B cell (primary cell): ENCODE results near the gene PPP1R13B. TPM values are rescaled to one million over a fixed set of nuclear protein-coding genes. Genes with fewer than 3 reads are reported as not detected.

Source experiments
- ATAC-seq: fragments of 200-7000 bp; cut with Tn5 transposase; one replicate; pipeline ENCODE4 v1.10.0; 2021; ENCODE audit warnings: low read depth, mild to moderate bottlenecking, moderate number of reproducible peaks, moderate library complexity
- CTCF ChIA-PET: fragments of 350-600 bp; sonication (Branson Sonifier 250); formaldehyde crosslinking; loops from one replicate; lab custom pipeline; 2021; ENCODE audit warnings: antibody characterized with exemption, inconsistent platforms; lab: Charles Lee
- POLR2A ChIA-PET: fragments of 350-600 bp; sonication (Branson Sonifier 250); formaldehyde crosslinking; loops from one replicate; lab custom pipeline; 2021; ENCODE audit warnings: antibody characterized with exemption; lab: Charles Lee
- DNase-seq: peaks from one replicate; pipeline ENCODE4 v3.0.0; 2013
- H2AFZ ChIP-seq: 2 replicates; pipeline ENCODE4 v1.6.1; 2012; ENCODE audit warnings: mild to moderate bottlenecking, low read depth, low read length; ENCODE audit not compliant: insufficient read depth, poor library complexity, severe bottlenecking
- H3K27ac ChIP-seq, 2 donors: 1 replicate in 1 of 2; 2 replicates in 1 of 2; pipeline ENCODE4 v1.5.1; 2012 to 2013; ENCODE audit warnings: low read length in 2 of 2, mild to moderate bottlenecking in 2 of 2, moderate library complexity in 1 of 2
- H3K27me3 ChIP-seq, 4 experiments: fragments of 200-600 bp in 1 of 4; sonication (generic) in 1 of 4; replicated peaks in 1 of 4; 1 replicate in 2 of 4; 2 replicates in 2 of 4; pipeline versions ENCODE4 v1.6.1 to v1.7.0; 2013 to 2016; ENCODE audit warnings: low read length in 3 of 4, mild to moderate bottlenecking in 2 of 4, mixed read lengths in 1 of 4, moderate library complexity in 1 of 4; ENCODE audit not compliant: insufficient read depth in 4 of 4, control insufficient read depth in 3 of 4; ENCODE audit errors: control extremely low read depth in 1 of 4
- H3K36me3 ChIP-seq, 2 experiments: replicated peaks in 1 of 2; 1 replicate in 1 of 2; 2 replicates in 1 of 2; pipeline versions ENCODE4 v1.6.1 to v1.7.1; 2013; ENCODE audit warnings: low read length in 1 of 2; ENCODE audit not compliant: insufficient read depth in 2 of 2, control insufficient read depth in 1 of 2; ENCODE audit errors: control extremely low read depth in 1 of 2, extremely low read depth in 1 of 2
- H3K4me1 ChIP-seq, 2 donors: fragments of 200-600 bp in 1 of 2; sonication (generic) in 1 of 2; 1 replicate in 1 of 2; 2 replicates in 1 of 2; pipeline versions ENCODE4 v1.5.1 to v1.6.1; 2013 to 2017; ENCODE audit warnings: low read length in 2 of 2; ENCODE audit not compliant: control insufficient read depth in 2 of 2, insufficient read depth in 2 of 2
- H3K4me2 ChIP-seq: replicated peaks from 2 replicates; pipeline ENCODE3; 2012; ENCODE audit warnings: mild to moderate bottlenecking, low read depth, low read length; ENCODE audit not compliant: poor library complexity, severe bottlenecking
- H3K4me3 ChIP-seq, 5 experiments: fragments of 200-600 bp in 1 of 5; sonication (generic) in 1 of 5; 1 replicate in 3 of 5; 2 replicates in 2 of 5; pipeline versions ENCODE4 v1.5.1 to v1.7.0; 2011 to 2016; ENCODE audit warnings: low read length in 4 of 5, mild to moderate bottlenecking in 4 of 5, low read depth in 2 of 5, control low read depth in 1 of 5, moderate library complexity in 1 of 5; ENCODE audit not compliant: insufficient read depth in 1 of 5; ENCODE audit errors: control extremely low read depth in 1 of 5, extremely low read depth in 1 of 5
- H3K79me2 ChIP-seq: fragments of 200-600 bp; sonication (generic); one replicate; pipeline ENCODE4 v1.6.0; 2016; ENCODE audit warnings: low read length; ENCODE audit not compliant: control insufficient read depth, insufficient read depth
- H3K9ac ChIP-seq: fragments of 200-600 bp; sonication (generic); 2 replicates; pipeline ENCODE4 v1.6.1; 2017; ENCODE audit warnings: mild to moderate bottlenecking, low read length, moderate library complexity
- H3K9me3 ChIP-seq, 3 donors: one replicate each; pipeline versions ENCODE4 v1.6.1 to v1.7.1; 2013; ENCODE audit warnings: low read length in 2 of 3; ENCODE audit not compliant: control insufficient read depth in 2 of 3, insufficient read depth in 1 of 3; ENCODE audit errors: control extremely low read depth in 1 of 3
- H4K20me1 ChIP-seq: 2 replicates; pipeline ENCODE4 v1.6.0; 2012; ENCODE audit warnings: mild to moderate bottlenecking, low read length; ENCODE audit not compliant: insufficient read depth, control insufficient read depth, poor library complexity, severe bottlenecking
- H3K27ac Mint-ChIP-seq: one replicate; pipeline ENCODE4 v1.8.0; 2021; ENCODE audit warnings: mixed read lengths
- H3K27me3 Mint-ChIP-seq: one replicate; pipeline ENCODE4 v1.8.0; 2021; ENCODE audit warnings: mixed read lengths
- H3K4me1 Mint-ChIP-seq: one replicate; pipeline ENCODE4 v1.8.0; 2021; ENCODE audit warnings: mixed read lengths
- H3K4me3 Mint-ChIP-seq: one replicate; pipeline ENCODE4 v1.8.0; 2021; ENCODE audit warnings: mixed read lengths
- H3K9me3 Mint-ChIP-seq: one replicate; pipeline ENCODE4 v1.8.0; 2022; ENCODE audit warnings: mixed read lengths; ENCODE audit not compliant: insufficient read depth
- EZH2 ChIP-seq: IDR thresholded peaks from 2 replicates; pipeline ENCODE4 v1.6.1; 2012; ENCODE audit warnings: borderline replicate concordance, low read depth, mild to moderate bottlenecking, moderate library complexity, low read length; ENCODE audit not compliant: insufficient read depth, poor library complexity, severe bottlenecking
- WGBS: methylation state at CpG from one replicate; pipeline ENCODE4 v1.1.5; 2013; ENCODE audit warnings: missing lambda C conversion rate; ENCODE audit not compliant: insufficient coverage; 5-methylcytosine and 5-hydroxymethylcytosine counted together
- intact Hi-C: fragments of 100-400 bp; cut with micrococcal nuclease; formaldehyde crosslinking; loops from one replicate; pipeline ENCODE4 v1.10.0; 2022
- polyA plus RNA-seq: library from polyadenylated mRNA; depleted of rRNA; stranded (reverse); fragments of >200 nt; gene quantifications from 2 replicates; pipeline ENCODE4 v1.2.3, GENCODE V29; 2012
- total RNA-seq, 2 donors: library from RNA; stranded (reverse); fragments of 120-200 nt in 1 of 2; gene quantifications; 1 replicate in 1 of 2; 2 replicates in 1 of 2; pipeline versions ENCODE4 v1.2.3 to v1.2.4, GENCODE V29; 2013 to 2022
- TF ChIP-seq, protein P1 (sequence below): fragments of 200-600 bp; IDR thresholded peaks from one replicate; pipeline ENCODE4 v1.8.0; 2022; ENCODE audit warnings: antibody characterized with exemption, mild to moderate bottlenecking

Gene PPP1R13B
- total and polyA plus RNA-seq, 2 donors (not counting 1 experiment from before 2014, with no cell fraction given): 10.1 to 27.7 TPM

DNA sequence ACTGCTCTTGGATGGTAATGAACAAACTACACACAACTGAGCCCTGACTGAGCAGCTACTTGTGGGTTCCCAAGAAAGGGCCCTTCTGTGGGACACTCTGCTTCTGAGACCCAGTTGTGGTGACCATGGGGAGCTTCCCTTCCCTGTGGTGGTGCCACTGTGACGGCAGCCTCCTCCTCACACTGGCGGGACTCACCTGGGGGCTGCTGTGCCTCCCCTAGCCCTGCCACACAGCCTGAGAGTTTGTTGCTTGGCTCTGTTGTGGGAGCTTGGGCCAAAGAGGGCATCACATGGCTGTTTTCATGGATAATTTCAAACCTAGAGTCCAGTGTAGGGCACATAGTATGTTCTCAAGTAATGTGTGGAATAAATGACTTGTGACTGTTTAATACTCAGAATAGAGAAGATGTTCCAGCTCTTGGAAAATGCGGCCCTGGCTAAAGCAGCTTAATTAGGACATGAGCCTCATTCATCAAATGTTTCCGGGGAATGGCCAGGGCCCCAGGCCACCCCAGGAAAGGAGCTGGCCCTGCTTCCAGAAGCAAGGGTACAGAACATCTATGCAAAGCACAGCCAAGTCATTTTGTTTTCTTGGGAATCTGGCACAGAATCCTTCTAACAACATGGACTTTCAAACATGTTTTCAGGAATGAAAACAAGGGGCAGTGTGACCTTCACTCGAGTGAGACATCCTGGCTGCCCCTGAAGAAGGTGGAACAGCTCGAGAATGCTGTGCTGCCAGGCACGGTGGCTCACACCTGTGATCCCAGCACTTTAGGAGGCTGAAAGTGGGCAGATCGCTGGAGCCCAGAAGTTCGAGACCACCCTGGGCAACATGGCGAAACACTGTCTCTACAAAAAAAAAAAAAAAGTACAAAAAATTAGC lies 110.6 kb downstream of the PPP1R13B start:
- Histone ChIP-seq H4K20me1 (no peaks in the 10 kb centered on the region), H3K9ac (no peak overlapping the region), H3K4me1 (no peaks in the 10 kb centered on the region), H3K4me2 (no peak overlapping the region), H3K79me2 (no peaks in the 10 kb centered on the region), H3K36me3 (peaks cover 0 to 10% of the 10 kb centered on the region in 2 experiments), H3K4me3 (no peak overlapping the region), H3K27ac (no peak overlapping the region), H3K9me3 (no peaks in the 10 kb centered on the region), H3K27me3 (no peaks in the 10 kb centered on the region), H2AFZ (no peak overlapping the region)
- ATAC-seq (no peak), DNase-seq (no peak)
- WGBS: 96% methylated on average over 7 of the region's 10 CpGs
- Mint-ChIP-seq H3K4me3 (no peak overlapping the region), H3K9me3 (no peaks in the 10 kb centered on the region), H3K27ac (no peak overlapping the region), H3K27me3 (no peaks in the 10 kb centered on the region), H3K4me1 (no peaks in the 10 kb centered on the region)
- ChIA-PET CTCF (interaction anchor here (0.7 to 1.3 kb wide), 2 partner anchors 14 to 40 kb away, joined by 3 to 4 read pairs; no protein-coding TSS in a partner anchor), POLR2A (no interaction called here)
- no peak for TF ChIP-seq EZH2
- TF ChIP-seq, protein P1, sequence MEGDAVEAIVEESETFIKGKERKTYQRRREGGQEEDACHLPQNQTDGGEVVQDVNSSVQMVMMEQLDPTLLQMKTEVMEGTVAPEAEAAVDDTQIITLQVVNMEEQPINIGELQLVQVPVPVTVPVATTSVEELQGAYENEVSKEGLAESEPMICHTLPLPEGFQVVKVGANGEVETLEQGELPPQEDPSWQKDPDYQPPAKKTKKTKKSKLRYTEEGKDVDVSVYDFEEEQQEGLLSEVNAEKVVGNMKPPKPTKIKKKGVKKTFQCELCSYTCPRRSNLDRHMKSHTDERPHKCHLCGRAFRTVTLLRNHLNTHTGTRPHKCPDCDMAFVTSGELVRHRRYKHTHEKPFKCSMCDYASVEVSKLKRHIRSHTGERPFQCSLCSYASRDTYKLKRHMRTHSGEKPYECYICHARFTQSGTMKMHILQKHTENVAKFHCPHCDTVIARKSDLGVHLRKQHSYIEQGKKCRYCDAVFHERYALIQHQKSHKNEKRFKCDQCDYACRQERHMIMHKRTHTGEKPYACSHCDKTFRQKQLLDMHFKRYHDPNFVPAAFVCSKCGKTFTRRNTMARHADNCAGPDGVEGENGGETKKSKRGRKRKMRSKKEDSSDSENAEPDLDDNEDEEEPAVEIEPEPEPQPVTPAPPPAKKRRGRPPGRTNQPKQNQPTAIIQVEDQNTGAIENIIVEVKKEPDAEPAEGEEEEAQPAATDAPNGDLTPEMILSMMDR: no peak
- intact Hi-C loops: no loop called here
